Skeletal muscle satellite cell (primary cell): Measurements from ENCODE around the gene RAN.
A peak's percentile ranks its signal among the peaks of the same experiment; 100 is the strongest.
"Not testable (repeated sequence)": the region's sequence is repeated elsewhere in the genome, so short reads cannot be mapped to it uniquely, and the experiment has no call there.

Source experiments
- H3K27me3 ChIP-seq: 2 replicates; pipeline ENCODE4 v1.7.0; 2013; ENCODE audit warnings: low read length; ENCODE audit not compliant: control insufficient read depth, insufficient read depth
- H3K36me3 ChIP-seq: 2 replicates; pipeline ENCODE4 v1.7.0; 2013; ENCODE audit warnings: mild to moderate bottlenecking, control low read depth, low read length; ENCODE audit not compliant: insufficient read depth
- H3K4me1 ChIP-seq: 2 replicates; pipeline ENCODE4 v1.7.0; 2013; ENCODE audit warnings: low read length; ENCODE audit not compliant: control insufficient read depth, insufficient read depth
- H3K4me2 ChIP-seq: 2 replicates; pipeline ENCODE4 v1.7.0; 2013; ENCODE audit warnings: mild to moderate bottlenecking, low read length
- H3K4me3 ChIP-seq: 2 replicates; pipeline ENCODE4 v1.7.0; 2013; ENCODE audit warnings: low read length
- H3K9ac ChIP-seq: 2 replicates; pipeline ENCODE4 v1.7.0; 2013; ENCODE audit warnings: mild to moderate bottlenecking, low read depth, low read length, moderate library complexity
- H3K9me3 ChIP-seq: replicated peaks from 2 replicates; pipeline ENCODE4 v1.7.0; 2013; ENCODE audit warnings: mild to moderate bottlenecking, control low read depth, low read length

Gene RAN

GRCh38 chr12:130873106-130873795, 1.4 kb downstream of the RAN start:
- H3K4me3 ChIP-seq, result peak overlapping the region; percentile 81
- peaks cover 20% of the 10 kb centered on the region for H3K4me1 ChIP-seq
- H3K4me2 ChIP-seq, result peak overlapping the region; percentile 88
- peaks cover 55% of the 10 kb centered on the region for H3K36me3 ChIP-seq
- H3K9ac ChIP-seq, result peak overlapping the region; percentile 93
- no peaks in the 10 kb centered on the region for H3K9me3 ChIP-seq
- H3K27me3 ChIP-seq, result no peaks in the 10 kb centered on the region

- Histone ChIP-seq H3K36me3 (peaks cover 55% of the 10 kb centered on the region), H3K4me2 (peak overlapping the region; percentile 88), H3K4me3 (peak overlapping the region; percentile 81), H3K9ac (peak overlapping the region; percentile 93), H3K27me3 (no peaks in the 10 kb centered on the region), H3K9me3 (no peaks in the 10 kb centered on the region), H3K4me1 (peaks cover 20% of the 10 kb centered on the region)
Observed at GRCh38 chr12:130873825-130874224, 2.0 kb downstream of the RAN start.

- peak overlapping the region; percentile 88 for H3K4me2 ChIP-seq
- peaks cover 24% of the 10 kb centered on the region for H3K4me1 ChIP-seq
- no peak overlapping the region for H3K9ac ChIP-seq
- H3K36me3 ChIP-seq, result peaks cover 55% of the 10 kb centered on the region
- H3K4me3 ChIP-seq, result no peak overlapping the region
- H3K9me3 ChIP-seq, result no peaks in the 10 kb centered on the region
- H3K27me3 ChIP-seq, result no peaks in the 10 kb centered on the region
Observed at GRCh38 chr12:130874696-130875095, 2.8 kb downstream of the RAN start.

- H3K36me3 ChIP-seq, result peaks cover 55% of the 10 kb centered on the region
- no peaks in the 10 kb centered on the region for H3K27me3 ChIP-seq
- H3K4me1 ChIP-seq, result peaks cover 27% of the 10 kb centered on the region
- H3K4me2 ChIP-seq, result no peak overlapping the region
- H3K4me3 ChIP-seq, result no peak overlapping the region
- no peaks in the 10 kb centered on the region for H3K9me3 ChIP-seq
- H3K9ac ChIP-seq, result no peak overlapping the region
Observed at GRCh38 chr12:130875193-130875592, 3.3 kb downstream of the RAN start.

- not testable (repeated sequence) for H3K4me3 ChIP-seq, H3K4me2 ChIP-seq, H3K9me3 ChIP-seq, H3K9ac ChIP-seq, H3K27me3 ChIP-seq
- Histone ChIP-seq H3K36me3 (peaks cover 55% of the 10 kb centered on the region), H3K4me1 (peaks cover 24% of the 10 kb centered on the region)
Observed at GRCh38 chr12:130875708-130876107, 3.8 kb downstream of the RAN start.

GRCh38 chr12:130876297-130876696, 4.4 kb downstream of the RAN start:
- Histone ChIP-seq H3K27me3 (no peaks in the 10 kb centered on the region), H3K4me2 (no peak overlapping the region), H3K9me3 (no peaks in the 10 kb centered on the region), H3K9ac (no peak overlapping the region), H3K4me3 (no peak overlapping the region), H3K4me1 (peaks cover 24% of the 10 kb centered on the region), H3K36me3 (peaks cover 55% of the 10 kb centered on the region)

GRCh38 chr12:130876758-130877157, 4.9 kb downstream of the RAN start:
- Histone ChIP-seq H3K4me3 (no peak overlapping the region), H3K4me1 (peaks cover 24% of the 10 kb centered on the region), H3K4me2 (no peak overlapping the region), H3K27me3 (no peaks in the 10 kb centered on the region), H3K9me3 (no peaks in the 10 kb centered on the region), H3K9ac (no peak overlapping the region), H3K36me3 (peaks cover 55% of the 10 kb centered on the region)

- H3K27me3 ChIP-seq, result no peaks in the 10 kb centered on the region
- H3K4me2 ChIP-seq, result no peak overlapping the region
- H3K4me1 ChIP-seq, result peaks cover 24% of the 10 kb centered on the region
- no peaks in the 10 kb centered on the region for H3K9me3 ChIP-seq
- no peak overlapping the region for H3K4me3 ChIP-seq
- H3K9ac ChIP-seq, result no peak overlapping the region
- H3K36me3 ChIP-seq, result peaks cover 55% of the 10 kb centered on the region
Observed at GRCh38 chr12:130877333-130877732, 5.5 kb downstream of the RAN start.

GRCh38 chr12:130878193-130879185, 6.6 kb downstream of the RAN start:
- Histone ChIP-seq H3K4me3 (no peak overlapping the region), H3K4me1 (peaks cover 22% of the 10 kb centered on the region), H3K36me3 (peaks cover 45% of the 10 kb centered on the region), H3K27me3 (no peaks in the 10 kb centered on the region), H3K4me2 (no peak overlapping the region), H3K9ac (no peak overlapping the region), H3K9me3 (no peaks in the 10 kb centered on the region)

GRCh38 chr12:130879212-130879686, 7.4 kb downstream of the RAN start:
- peaks cover 37% of the 10 kb centered on the region for H3K36me3 ChIP-seq
- no peaks in the 10 kb centered on the region for H3K27me3 ChIP-seq
- no peak overlapping the region for H3K9ac ChIP-seq
- peak overlapping the region; percentile 70 for H3K4me2 ChIP-seq
- peaks cover 14% of the 10 kb centered on the region for H3K4me1 ChIP-seq
- H3K9me3 ChIP-seq, result no peaks in the 10 kb centered on the region
- H3K4me3 ChIP-seq, result no peak overlapping the region

GRCh38 chr12:130879781-130880389, 8.0 kb downstream of the RAN start:
- H3K9me3 ChIP-seq, result no peaks in the 10 kb centered on the region
- peak overlapping the region; percentile 70 for H3K4me2 ChIP-seq
- no peak overlapping the region for H3K9ac ChIP-seq
- H3K4me1 ChIP-seq, result peaks cover 8% of the 10 kb centered on the region
- H3K36me3 ChIP-seq, result peaks cover 31% of the 10 kb centered on the region
- no peaks in the 10 kb centered on the region for H3K27me3 ChIP-seq
- peak overlapping the region; percentile 56 for H3K4me3 ChIP-seq
